HL-60 (cell line): ENCODE data around the gene LBR.

Experiments used
- DNase-seq, 2 experiments: peaks; one replicate each; pipeline ENCODE4 v3.0.0-alpha.2; 2010 to 2020; ENCODE audit warnings: low read depth in 1 of 2, low spot score in 1 of 2
- H3K27ac ChIP-seq: fragments of 250-450 bp; sonication (Bioruptor Pico); replicated peaks from 2 replicates; pipeline ENCODE4 v1.5.1; 2020; ENCODE audit warnings: mild to moderate bottlenecking, moderate library complexity
- H3K27me3 ChIP-seq: fragments of 250-450 bp; sonication (Bioruptor Pico); 2 replicates; pipeline ENCODE4 v1.5.1; 2021; ENCODE audit warnings: mild to moderate bottlenecking, moderate library complexity; ENCODE audit not compliant: insufficient read depth, poor library complexity, severe bottlenecking
- H3K4me3 ChIP-seq: replicated peaks from 2 replicates; pipeline ENCODE4 v1.5.1; 2011; ENCODE audit warnings: mild to moderate bottlenecking, control low read depth, low read length; ENCODE audit not compliant: insufficient read depth
- CTCF ChIP-seq: IDR thresholded peaks from one replicate; pipeline ENCODE4 v1.5.1; 2011; ENCODE audit warnings: low read length, control low read depth, inconsistent platforms; ENCODE audit not compliant: insufficient read depth
- GABPA ChIP-seq: IDR thresholded peaks from 2 replicates; pipeline ENCODE4 v1.6.1; 2012; ENCODE audit warnings: low read depth
- POLR2AphosphoS5 ChIP-seq: IDR thresholded peaks from 2 replicates; pipeline ENCODE4 v1.6.1; 2012; ENCODE audit warnings: low read depth
- REST ChIP-seq: IDR thresholded peaks from 2 replicates; pipeline ENCODE4 v1.6.1; 2012; ENCODE audit warnings: low read depth; ENCODE audit not compliant: insufficient replicate concordance
- SPI1 ChIP-seq: IDR thresholded peaks from 2 replicates; pipeline ENCODE4 v1.6.1; 2012; ENCODE audit warnings: low read depth, mild to moderate bottlenecking, borderline replicate concordance

Gene LBR

GRCh38 chr1:225407755-225408154, 20.1 kb downstream of the LBR start:
- no peak for DNase-seq
- no peak for TF ChIP-seq GABPA
- no peak for TF ChIP-seq REST
- no peak for TF ChIP-seq POLR2AphosphoS5
- no peak overlapping the region for H3K4me3 ChIP-seq
- H3K27ac ChIP-seq = no peak overlapping the region
- H3K27me3 ChIP-seq = no peaks in the 10 kb centered on the region

- H3K4me3 ChIP-seq = no peak overlapping the region
- DNase-seq = no peak
Observed at GRCh38 chr1:225406976-225407725, 20.7 kb downstream of the LBR start.

GRCh38 chr1:225400968-225401367, 26.9 kb downstream of the LBR start:
- DNase-seq = peak in 1 of 2 experiments; percentile 13
- H3K4me3 ChIP-seq = no peak overlapping the region
- H3K27me3 ChIP-seq = no peaks in the 10 kb centered on the region
- TF ChIP-seq CTCF (no peak), SPI1 (no peak), REST (no peak), GABPA (no peak), POLR2AphosphoS5 (no peak)
- no peak overlapping the region for H3K27ac ChIP-seq

More at GRCh38 chr1:225406976-225407725, 20.7 kb downstream of the LBR start:
- no peak overlapping the region for H3K27ac ChIP-seq
- TF ChIP-seq CTCF (no peak), SPI1 (no peak), REST (no peak), GABPA (no peak), POLR2AphosphoS5 (no peak)
- H3K27me3 ChIP-seq = no peaks in the 10 kb centered on the region
